ELF-1 (cell line): ENCODE measurements around the gene DNAJC7.

Experiments
- DNase-seq: peaks from one replicate; pipeline ENCODE4 v3.0.0-alpha.2; 2016; ENCODE audit warnings: low read depth, low spot score

Gene DNAJC7

DNA sequence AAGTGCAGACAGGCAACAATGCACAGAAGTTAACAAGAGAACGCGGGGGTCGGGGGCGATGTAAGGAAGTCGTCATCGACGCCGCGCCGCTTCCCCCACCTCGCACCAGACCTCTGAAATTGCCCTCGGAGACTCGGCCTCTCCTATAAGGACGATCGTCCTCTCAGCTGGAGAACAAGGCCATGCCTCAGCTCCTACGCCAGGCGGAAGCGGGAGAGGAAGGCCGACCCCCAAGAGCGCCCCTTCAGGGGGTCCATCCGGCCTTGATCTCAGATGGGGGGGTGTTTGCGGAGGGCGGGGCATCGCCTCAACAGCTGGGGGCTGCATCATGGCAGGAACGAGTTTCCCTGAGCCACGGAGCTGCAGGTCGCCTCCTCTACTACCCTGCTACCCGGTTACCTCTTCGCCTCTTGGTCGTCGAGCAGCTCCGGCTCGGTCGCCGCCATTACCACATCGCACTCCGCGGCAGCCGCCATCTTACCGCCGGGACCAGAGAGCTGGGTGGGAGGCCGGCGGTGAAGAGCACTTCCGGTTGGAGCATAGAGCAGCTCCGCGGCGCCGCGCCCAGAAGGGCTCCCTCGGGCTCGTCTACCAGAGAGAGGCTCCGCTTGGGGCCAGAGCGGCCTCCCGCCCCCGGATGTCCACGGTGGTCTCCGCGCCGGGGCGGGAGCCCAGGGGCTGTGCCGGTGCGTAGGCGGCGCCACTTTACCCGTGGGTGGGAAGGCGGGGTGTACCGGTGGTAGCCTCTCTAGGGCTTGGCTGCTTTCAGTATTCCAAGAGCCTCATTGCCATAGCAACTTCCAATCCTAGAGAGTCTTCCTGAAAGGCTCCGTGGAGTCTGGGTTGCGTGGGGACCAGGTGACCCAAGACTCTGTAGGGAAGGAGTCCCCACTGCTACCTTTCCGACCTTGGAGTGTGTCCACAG is at the start of gene DNAJC7:
Gene DNAJC7 (minus strand): TSS at position 499 of the 925 bp plus-strand sequence. CDS start 23 bp downstream, at position 476.
- DNase-seq: peak; percentile 95

DNA sequence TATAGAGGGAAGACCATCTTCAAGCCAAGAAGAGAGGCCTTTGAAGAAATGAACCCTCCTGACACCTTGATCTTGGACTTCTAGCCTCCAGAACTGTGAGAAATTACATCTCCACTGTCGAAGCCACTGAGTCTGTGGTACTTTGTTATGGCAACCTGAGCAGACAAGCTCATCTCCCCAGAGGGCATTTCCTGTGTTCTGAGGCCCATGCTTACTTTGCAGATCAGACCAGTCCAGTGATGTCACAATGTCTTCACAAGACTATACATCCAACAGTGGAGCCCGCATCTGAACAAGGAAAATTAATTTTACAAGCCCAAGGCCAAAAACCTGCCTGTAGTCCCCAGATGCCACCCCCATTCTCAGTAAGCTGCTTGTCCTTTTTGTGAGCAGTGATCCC is 48.0 kb upstream of the DNAJC7 start:
- no peak for DNase-seq

DNA sequence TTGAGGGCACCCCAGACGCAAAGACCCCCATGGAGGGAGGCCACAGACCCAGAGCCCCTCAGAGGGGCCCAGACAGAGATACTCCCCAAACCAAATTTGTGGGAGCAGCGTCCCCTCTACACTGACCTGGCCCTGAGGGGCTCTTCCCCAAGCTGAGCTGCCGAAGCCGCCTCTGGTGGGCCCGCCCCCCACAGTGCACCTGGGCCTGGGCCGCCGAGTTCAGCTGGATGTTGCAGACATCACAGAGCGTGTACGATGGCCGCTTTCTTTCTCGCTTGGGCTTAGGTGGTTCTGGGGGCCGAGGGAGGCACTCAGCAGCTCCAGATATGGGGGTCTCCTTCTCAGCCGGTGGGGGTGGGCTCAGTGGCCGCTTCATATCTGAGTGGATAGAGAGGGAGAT is 45.4 kb upstream of the DNAJC7 start:
- DNase-seq: no peak

DNA sequence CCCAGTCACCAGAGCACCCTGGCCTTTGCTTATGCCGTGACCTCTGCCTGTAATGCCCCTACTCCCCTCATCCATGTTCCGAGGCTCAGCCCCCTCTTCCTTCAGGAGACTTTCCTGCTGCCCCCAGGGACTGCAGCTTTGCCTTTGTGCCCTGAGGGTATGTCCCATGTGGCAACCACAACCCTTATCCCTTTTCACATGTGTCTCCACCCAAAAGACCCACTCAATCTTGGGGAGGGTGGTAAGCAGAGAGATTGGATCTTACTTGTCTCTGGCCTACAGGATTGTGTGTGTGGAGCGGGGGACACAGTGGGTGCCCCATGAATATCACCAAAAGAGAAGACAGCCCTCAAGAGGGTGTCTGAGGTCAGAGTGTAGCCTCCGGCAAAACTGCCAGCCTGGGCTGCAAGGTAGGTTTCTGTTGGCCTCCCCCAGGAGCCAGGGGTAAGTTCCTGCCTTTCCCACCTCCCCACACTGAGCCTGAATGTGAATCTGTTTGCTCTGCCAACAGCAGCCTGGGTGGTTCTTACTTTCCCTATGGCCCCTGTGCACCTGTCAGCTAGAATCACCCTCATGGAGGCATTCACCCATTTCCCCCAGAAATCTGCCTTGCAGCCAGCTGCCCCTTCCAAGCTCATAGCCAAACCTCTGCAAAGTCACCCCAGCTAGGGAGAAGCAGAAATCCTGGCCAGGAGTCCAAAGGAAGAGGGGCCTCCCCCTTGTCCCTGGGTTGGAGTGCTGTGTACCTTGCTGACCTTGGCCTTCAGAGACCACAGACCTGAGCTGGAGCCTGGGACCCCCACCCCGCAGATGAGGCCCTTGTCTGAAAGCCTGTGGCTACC is 44.6 kb upstream of the DNAJC7 start:
- no peak for DNase-seq

GRCh38 chr17:42060231-42060630 is 43.0 kb upstream of the DNAJC7 start:
- no peak for DNase-seq

GRCh38 chr17:42059815-42060214 is 42.6 kb upstream of the DNAJC7 start:
- DNase-seq: no peak

DNA sequence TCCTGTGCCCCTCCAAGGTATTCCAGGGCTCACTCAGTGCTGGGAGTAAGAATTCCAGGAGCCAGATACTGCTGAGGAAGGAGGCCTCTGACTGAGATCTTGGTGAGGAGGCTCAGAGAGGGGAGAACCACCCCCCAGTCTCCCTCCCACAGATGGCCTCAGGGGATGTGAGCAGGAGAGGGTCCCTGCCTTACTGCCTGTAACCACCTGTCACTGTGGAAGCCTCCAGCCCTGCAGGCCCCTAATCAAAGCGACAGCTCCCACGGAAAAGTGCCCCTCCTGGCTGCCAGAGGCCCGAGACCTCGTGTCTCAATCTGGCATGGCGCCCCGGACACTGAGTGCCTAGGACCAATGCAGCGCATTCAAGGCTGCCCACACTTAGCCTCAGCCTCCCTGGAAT is 40.8 kb upstream of the DNAJC7 start:
- DNase-seq: no peak

GRCh38 chr17:42056635-42057034 is 39.4 kb upstream of the DNAJC7 start:
- DNase-seq: no peak

- no peak for DNase-seq
Observed at GRCh38 chr17:42055496-42055895, 38.3 kb upstream of the DNAJC7 start.

DNA sequence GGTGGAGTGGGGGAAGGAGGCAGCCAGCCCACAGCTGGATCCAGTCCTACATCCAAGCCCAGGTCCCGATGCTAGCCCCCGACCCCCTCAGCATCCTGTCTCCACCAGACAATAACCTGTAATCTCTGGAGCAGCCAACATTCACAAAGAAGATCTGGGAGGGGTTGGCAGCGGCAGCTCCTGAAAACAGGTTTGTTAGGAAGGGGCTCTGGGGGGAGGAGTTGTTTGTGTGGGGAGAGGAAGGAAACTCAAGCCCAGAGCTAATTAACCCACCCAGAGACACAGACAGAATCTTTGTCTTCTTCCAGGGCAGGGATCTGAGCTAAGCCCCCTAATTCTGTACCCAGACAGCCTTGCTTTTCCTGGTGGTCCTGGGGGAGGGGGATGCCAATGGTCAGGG is 37.8 kb upstream of the DNAJC7 start:
- peak; percentile 50 for DNase-seq

DNA sequence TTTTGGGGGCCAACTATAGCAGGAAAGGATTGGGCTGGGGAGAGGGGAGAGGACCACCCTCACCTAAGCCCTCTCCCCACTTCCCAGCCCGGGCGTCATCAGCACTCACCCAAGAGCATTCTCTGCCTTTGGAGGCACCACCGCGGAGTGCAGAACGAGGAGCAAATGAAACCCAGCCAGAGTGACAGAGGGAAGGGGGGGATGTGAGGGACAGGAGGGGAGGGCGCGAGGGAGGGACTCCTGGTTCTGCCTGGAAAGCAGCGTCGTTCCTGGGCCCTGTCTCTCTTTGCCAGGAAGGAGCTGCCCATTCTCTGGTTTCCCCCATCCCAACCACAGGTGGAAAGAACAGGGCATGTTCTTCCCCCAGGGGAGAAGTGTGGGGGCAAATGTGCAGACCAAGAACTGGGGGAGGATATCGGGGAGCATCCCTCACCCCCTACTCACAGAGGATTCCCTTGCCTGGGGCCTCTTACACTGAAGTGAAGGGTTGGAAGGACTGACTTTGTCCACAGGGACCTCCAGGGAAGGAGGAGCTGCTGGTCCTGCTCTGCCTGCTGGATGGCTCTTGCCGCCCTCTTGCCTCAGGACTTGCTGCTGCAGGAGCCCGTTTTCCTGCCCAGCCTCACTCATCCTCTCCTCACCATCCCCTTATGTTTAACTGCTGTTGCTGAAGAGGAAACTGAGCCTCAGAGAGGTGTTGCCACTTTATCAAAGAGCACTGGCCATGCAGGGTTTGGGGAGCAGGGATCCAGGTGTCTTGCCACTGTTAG is 36.7 kb upstream of the DNAJC7 start:
- no peak for DNase-seq

DNA sequence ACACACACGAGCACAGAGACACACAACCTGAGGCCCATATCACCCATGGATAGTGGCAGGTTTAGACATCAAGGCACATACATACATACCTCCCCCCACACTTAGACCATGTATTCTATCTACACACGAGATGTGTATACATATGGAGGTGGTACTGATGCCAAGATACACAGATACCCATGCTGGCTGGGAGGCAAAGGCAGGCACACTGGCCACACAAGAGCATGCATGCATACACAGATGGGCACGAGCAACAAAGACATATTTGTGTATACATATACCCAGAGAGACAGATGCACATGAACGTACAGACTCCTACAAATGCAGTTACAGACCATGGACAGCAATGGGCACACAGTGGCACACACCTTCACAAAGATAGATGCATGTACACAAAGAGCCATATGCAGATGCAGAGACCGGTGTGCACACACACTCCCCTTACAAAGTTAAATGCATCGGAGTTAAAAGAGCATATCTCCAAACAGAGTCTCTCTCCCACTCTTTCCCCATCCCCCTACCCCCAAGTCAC is 35.2 kb upstream of the DNAJC7 start:
- DNase-seq: no peak

- DNase-seq: no peak
Observed at GRCh38 chr17:42051645-42052044, 34.4 kb upstream of the DNAJC7 start.

DNA sequence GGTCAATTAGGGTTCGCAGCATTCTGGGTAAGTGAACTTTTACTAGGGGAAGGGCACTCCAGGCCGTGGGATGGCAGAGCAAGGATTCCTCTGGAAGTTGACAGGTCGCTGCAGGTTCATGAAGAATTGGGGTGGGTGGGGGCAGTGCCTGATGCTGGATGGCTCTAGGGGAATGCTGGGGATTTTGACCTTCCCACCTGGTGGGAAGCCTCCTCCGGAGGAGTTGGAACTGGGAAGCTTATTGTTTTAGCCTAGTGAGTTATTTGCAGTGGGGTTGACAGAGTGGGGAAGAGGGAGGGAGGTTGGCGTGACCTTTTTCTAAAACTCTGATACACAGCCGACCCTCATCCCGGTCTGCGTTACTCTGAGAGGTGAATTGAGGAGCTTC is 33.8 kb upstream of the DNAJC7 start:
- no peak for DNase-seq

DNA sequence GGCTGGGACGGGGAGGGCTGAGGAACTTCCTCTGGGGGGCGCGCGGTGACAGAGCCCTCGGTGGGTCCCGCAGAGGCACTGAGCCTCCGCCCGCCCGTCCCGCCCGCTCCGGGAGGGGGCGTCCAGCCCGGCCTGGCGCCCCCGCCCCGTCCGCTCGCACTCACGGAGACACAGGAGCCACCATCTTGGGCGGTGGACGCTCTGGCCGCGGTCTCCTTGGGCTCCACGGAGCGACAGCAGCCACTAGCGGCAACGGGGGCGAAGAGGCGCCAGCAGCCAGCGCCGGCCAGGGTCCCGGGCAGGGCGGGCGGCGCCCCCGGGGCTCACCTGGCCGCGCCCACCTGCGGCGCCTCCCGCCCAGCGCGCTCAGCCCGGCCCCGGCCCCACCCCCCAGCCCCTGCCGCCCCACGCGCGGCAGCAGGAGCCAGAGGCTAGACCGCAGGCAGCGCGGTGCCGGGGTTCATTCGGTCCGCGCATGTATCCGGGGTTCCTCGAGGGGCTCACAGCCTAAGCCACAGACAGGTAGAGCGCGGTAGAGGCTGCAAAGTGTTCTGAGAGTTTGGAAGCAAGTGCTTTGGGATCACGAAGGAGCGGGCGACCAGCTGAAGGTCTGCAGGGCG is 33.3 kb upstream of the DNAJC7 start, which contains the start of gene C17orf113:
Gene C17orf113 (minus strand): TSS at position 209 of the 620 bp plus-strand sequence. CDS start 7,225 bp downstream, outside the sequence.
- peak; percentile 50 for DNase-seq

- DNase-seq: peak; percentile 35
Observed at GRCh38 chr17:42049834-42050392, 32.7 kb upstream of the DNAJC7 start.

DNA sequence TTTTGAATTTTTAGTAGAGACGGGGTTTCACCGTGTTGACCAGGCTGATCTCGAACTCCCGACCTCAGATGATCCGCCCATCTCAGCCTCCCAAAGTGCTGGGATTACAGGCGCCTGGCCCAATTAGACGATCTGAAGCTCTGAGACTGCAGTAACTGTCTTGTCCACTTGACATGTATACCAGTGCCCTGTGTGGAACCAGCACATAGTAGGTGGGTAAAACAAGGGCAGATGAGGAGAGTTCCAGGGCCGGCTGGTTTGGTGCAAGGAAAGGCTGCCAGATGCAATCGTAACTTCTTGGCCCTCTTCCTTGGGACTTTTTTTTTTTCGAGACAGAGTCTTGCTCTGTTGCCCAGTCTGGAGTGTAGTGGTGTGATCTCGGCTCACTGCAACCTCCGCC is 30.1 kb upstream of the DNAJC7 start:
- no peak for DNase-seq

DNA sequence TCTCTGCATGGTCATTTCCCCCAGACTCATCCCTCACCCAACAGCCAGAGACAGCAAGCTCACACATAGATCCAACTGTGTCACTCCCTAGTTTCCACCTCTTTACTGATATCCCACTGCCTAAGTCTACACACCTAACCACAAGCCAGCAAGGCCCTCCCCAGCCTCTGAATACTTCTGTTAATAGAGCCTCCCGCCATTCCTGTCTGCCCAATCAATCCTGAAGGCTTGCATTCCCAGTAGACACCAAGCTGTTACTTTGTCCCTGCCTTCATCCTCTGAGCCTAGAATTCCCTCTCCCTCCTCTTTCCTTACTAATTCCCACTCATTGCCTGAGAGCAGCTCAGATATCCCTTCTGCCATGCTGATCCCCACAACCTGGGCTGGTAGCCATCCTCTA is 28.5 kb upstream of the DNAJC7 start:
- no peak for DNase-seq

GRCh38 chr17:42042598-42043319 is 25.5 kb upstream of the DNAJC7 start:
- DNase-seq: no peak

DNA sequence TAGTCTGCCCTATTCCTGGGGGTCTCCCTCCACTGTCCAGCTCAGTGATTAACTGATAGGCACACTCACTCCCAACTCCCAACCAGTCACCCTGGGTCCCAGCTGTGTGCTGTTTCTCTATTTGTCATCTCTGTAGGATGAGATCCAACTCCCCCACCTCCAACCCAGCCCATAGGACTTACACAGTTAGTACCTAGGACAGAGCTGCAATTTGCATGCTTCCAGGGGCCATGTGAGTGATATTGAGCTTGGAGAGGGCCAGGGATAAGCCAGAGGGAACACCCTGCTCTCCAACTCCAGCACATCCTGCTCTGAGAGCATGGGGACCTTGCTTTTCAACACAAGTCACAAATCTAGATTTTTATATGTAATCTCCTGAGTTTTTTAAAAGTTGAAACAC is 24.4 kb upstream of the DNAJC7 start:
- no peak for DNase-seq
